K562 (cell line): ENCODE results near the gene B3GLCT. TPM values are rescaled to one million over a fixed set of nuclear protein-coding genes. Genes with fewer than 3 reads are reported as not detected.

Source experiments
- ATAC-seq: fragments of 200-7000 bp; cut with Tn5 transposase; 3 replicates; pipeline ENCODE4 v1.9.1; 2020; ENCODE audit warnings: moderate library complexity
- BruUV-seq: library from RNA; stranded (reverse); fragments of 400-500 nt; replicated peaks from 2 replicates; lab custom pipeline; 2021; lab: Mats Ljungman, UMichigan
- CTCF ChIA-PET: fragments of 300-600 bp; formaldehyde crosslinking; extraction: SDS; loops from one replicate; lab custom pipeline; 2021; ENCODE audit warnings: low intra/inter-chr PET ratio; lab: Yijun Ruan, JAX
- POLR2A ChIA-PET: fragments of 300-600, 350-650 bp; sonication (Branson Sonifier 250); formaldehyde crosslinking; extraction: SDS; loops from one replicate; lab custom pipeline; 2021; ENCODE audit warnings: antibody characterized with exemption, inconsistent platforms; lab: Yijun Ruan, JAX
- DNase-seq, 4 experiments: peaks; one replicate each; pipeline versions ENCODE4 v3.0.0 to v3.0.0-alpha.2; 2011 to 2018; ENCODE audit warnings: low spot score in 3 of 4, mixed read lengths in 3 of 4; ENCODE audit errors: extremely low read depth in 1 of 4
- FAIRE-seq: peaks from 2 replicates; lab custom pipeline; 2011; peaks lifted over from hg19 to GRCh38; lab: Jason Lieb, UNC
- H2AFZ ChIP-seq: 2 replicates; pipeline ENCODE4 v1.6.0; 2011; ENCODE audit warnings: low read depth, low read length, control low read depth, inconsistent platforms
- H3K27ac ChIP-seq: fragments of 200-600 bp; 3 replicates; pipeline ENCODE4 v1.8.0; 2011; ENCODE audit warnings: low read depth, mild to moderate bottlenecking, control low read depth, inconsistent platforms, low read length, moderate library complexity, mixed read lengths; ENCODE audit errors: extremely low read depth
- H3K27me3 ChIP-seq, 2 experiments: fragments of 300-600 bp in 1 of 2; 2 replicates in 1 of 2; 3 replicates in 1 of 2; pipeline versions ENCODE4 v1.6.0 to v1.8.0; 2011; ENCODE audit warnings: inconsistent platforms in 2 of 2, low read length in 2 of 2, mild to moderate bottlenecking in 1 of 2, mixed read lengths in 1 of 2, moderate library complexity in 1 of 2; ENCODE audit not compliant: control insufficient read depth in 2 of 2, insufficient read depth in 2 of 2
- H3K36me3 ChIP-seq: fragments of 300-600 bp; 3 replicates; pipeline ENCODE4 v1.8.0; 2011; ENCODE audit warnings: mild to moderate bottlenecking, low read length, inconsistent platforms; ENCODE audit not compliant: control insufficient read depth, insufficient read depth
- H3K4me1 ChIP-seq, 2 experiments: fragments of 200-600 bp in 1 of 2; replicated peaks in 1 of 2; 2 replicates in 1 of 2; 3 replicates in 1 of 2; pipeline versions ENCODE4 v1.5.1 to v1.8.0; 2011; ENCODE audit warnings: inconsistent platforms in 2 of 2, low read length in 2 of 2, mild to moderate bottlenecking in 1 of 2, mixed read lengths in 1 of 2, moderate library complexity in 1 of 2; ENCODE audit not compliant: control insufficient read depth in 2 of 2, insufficient read depth in 2 of 2
- H3K4me2 ChIP-seq: 2 replicates; pipeline ENCODE4 v1.6.1; 2011; ENCODE audit warnings: low read length, control low read depth, inconsistent platforms, mixed read lengths; ENCODE audit not compliant: insufficient read depth
- H3K4me3 ChIP-seq: fragments of 200-600 bp; sonication (generic), shearing (Covaris generic); 2 replicates; pipeline ENCODE4 v1.5.1; 2016; ENCODE audit warnings: control low read depth, inconsistent platforms
- H3K79me2 ChIP-seq: fragments of 200-600 bp; 3 replicates; pipeline ENCODE4 v1.8.0; 2011; ENCODE audit warnings: low read length, inconsistent platforms; ENCODE audit not compliant: control insufficient read depth, insufficient read depth
- H3K9ac ChIP-seq, 2 experiments: 2 replicates each; pipeline versions ENCODE4 v1.6.0 to v1.6.1; 2011; ENCODE audit warnings: low read depth in 2 of 2, low read length in 2 of 2, control low read depth in 1 of 2, inconsistent platforms in 1 of 2, mild to moderate bottlenecking in 1 of 2, mixed read lengths in 1 of 2; ENCODE audit not compliant: insufficient read depth in 1 of 2
- H3K9me1 ChIP-seq: one replicate; pipeline ENCODE4 v1.6.0; 2011; ENCODE audit warnings: inconsistent platforms, mild to moderate bottlenecking, low read length, moderate library complexity; ENCODE audit not compliant: control insufficient read depth, insufficient read depth
- H3K9me3 ChIP-seq: replicated peaks from 2 replicates; pipeline ENCODE4 v1.5.1; 2011; ENCODE audit warnings: low read depth, low read length, inconsistent platforms; ENCODE audit not compliant: control insufficient read depth, insufficient read depth
- H4K20me1 ChIP-seq: replicated peaks from 2 replicates; pipeline ENCODE4 v1.6.1; 2011; ENCODE audit warnings: low read length, inconsistent platforms, mixed read lengths; ENCODE audit not compliant: control insufficient read depth, insufficient read depth
- CGGBP1 ChIP-seq: fragments of 250-450 bp; sonication (Bioruptor Pico); IDR thresholded peaks from 2 replicates; pipeline ENCODE4 v1.9.0; 2021; ENCODE audit warnings: mild to moderate bottlenecking
- ELF2 ChIP-seq: fragments of 250-450 bp; sonication (Bioruptor Pico); IDR thresholded peaks from 2 replicates; pipeline ENCODE4 v1.5.0; 2021; ENCODE audit warnings: mild to moderate bottlenecking
- GATA2 ChIP-seq: sonication (generic); formaldehyde crosslinking; IDR thresholded peaks from 2 replicates; pipeline ENCODE4 v1.4.0; 2020; ENCODE audit warnings: mild to moderate bottlenecking, missing genetic modification reagents
- HDAC1 ChIP-seq, 2 experiments: fragments of 450-650 bp; IDR thresholded peaks; 2 replicates each; pipeline ENCODE4 v1.6.1; 2016 to 2017; ENCODE audit warnings: inconsistent platforms in 1 of 2, mild to moderate bottlenecking in 1 of 2, moderate library complexity in 1 of 2
- HINFP ChIP-seq: fragments of 450-650 bp; conservative IDR thresholded peaks from 2 replicates; pipeline ENCODE4 v1.6.1; 2016; ENCODE audit warnings: missing genetic modification characterization, low read depth, mild to moderate bottlenecking, control low read depth, missing compliant biosample characterization
- HNRNPH1 ChIP-seq: fragments of 200-400 bp; formaldehyde crosslinking; optimal IDR thresholded peaks from 2 replicates; pipeline ENCODE3; 2017; ENCODE audit warnings: low read depth, mild to moderate bottlenecking, low read length, moderate library complexity
- KDM1A ChIP-seq, 2 experiments: fragments of 450-650 bp; IDR thresholded peaks; 2 replicates each; pipeline ENCODE4 v1.6.1; 2016; ENCODE audit warnings: mild to moderate bottlenecking in 2 of 2
- MCM5 ChIP-seq: fragments of 450-650 bp; IDR thresholded peaks from 2 replicates; pipeline ENCODE4 v1.6.1; 2016; ENCODE audit warnings: low read depth
- RBM34 ChIP-seq: fragments of 200-400 bp; formaldehyde crosslinking; IDR thresholded peaks from 2 replicates; pipeline ENCODE4 v1.6.1; 2018; ENCODE audit warnings: low read length, borderline replicate concordance; ENCODE audit not compliant: insufficient read depth
- TCF7 ChIP-seq: sonication (generic); IDR thresholded peaks from 2 replicates; pipeline ENCODE4 v1.6.1; 2016; ENCODE audit warnings: antibody characterized with exemption, borderline replicate concordance
- ZC3H4 ChIP-seq: sonication (generic); formaldehyde crosslinking; IDR thresholded peaks from 2 replicates; pipeline ENCODE4 v1.9.0; 2021; ENCODE audit warnings: missing genetic modification reagents, borderline replicate concordance
- ZNF316 ChIP-seq: fragments of 450-650 bp; IDR thresholded peaks from 2 replicates; pipeline ENCODE4 v1.6.1; 2016
- ZNF639 ChIP-seq, 2 experiments: fragments of 200-800 bp in 1 of 2; sonication (Bioruptor generic) in 1 of 2; sonication (generic) in 1 of 2; formaldehyde crosslinking in 1 of 2; IDR thresholded peaks in 1 of 2; conservative IDR thresholded peaks in 1 of 2; 2 replicates each; pipeline versions ENCODE4 v1.5.0 to v1.6.1; 2016 to 2020; ENCODE audit warnings: missing compliant biosample characterization in 1 of 2, missing genetic modification characterization in 1 of 2, missing genetic modification reagents in 1 of 2
- WGBS: fragments of 100-300 bp; shearing (Covaris generic); methylation state at CpG from one replicate; pipeline ENCODE4 v1.1.6; 2016; ENCODE audit warnings: low coverage, mixed read lengths; ENCODE audit not compliant: insufficient coverage; ENCODE audit errors: missing lambda C conversion rate; 5-methylcytosine and 5-hydroxymethylcytosine counted together
- in situ Hi-C: fragments of 300-500 bp; cut with MboI; formaldehyde crosslinking; loops from 4 replicates; pipeline ENCODE4 v1.15.0; 2018; ENCODE audit warnings: inconsistent platforms, mixed read lengths
- intact Hi-C: fragments of 100-400 bp; cut with micrococcal nuclease; formaldehyde crosslinking; loops from 2 replicates; pipeline ENCODE4 v1.14.2; 2022
- polyA plus RNA-seq, 8 experiments: library from polyadenylated mRNA; depleted of rRNA in 4 of 8; stranded (reverse) in 5 of 8; unstranded in 3 of 8; fragments of >200 nt; fragmentation: Nextera tagmentation in 2 of 8; fragmentation: Illumina TruSeq in 1 of 8; extraction: Ambion mirVana in 2 of 8; extraction: Trizol in 1 of 8; gene quantifications; 2 replicates each; pipeline versions ENCODE4 v1.2.1 to v1.2.3, GENCODE V29; 2011 to 2014; ENCODE audit warnings: inconsistent platforms in 1 of 8, missing spikeins in 1 of 8
- total RNA-seq, 7 experiments: library from RNA; depleted of rRNA in 6 of 7; stranded (reverse); fragments of >200 nt in 6 of 7; fragmentation: Illumina TruSeq in 2 of 7; extraction: Trizol in 2 of 7; gene quantifications; 2 replicates each; pipeline versions ENCODE4 v1.2.1 to v1.2.3, GENCODE V29; 2011 to 2021; ENCODE audit warnings: low replicate concordance in 1 of 7
- TF ChIP-seq, protein P1 (sequence below): fragments of 450-650 bp; IDR thresholded peaks from 2 replicates; pipeline ENCODE4 v1.6.1; 2016; ENCODE audit warnings: antibody characterized with exemption

B3GLCT gene
- total and polyA plus RNA-seq, 9 of the 15 experiments (the other 6 are each of a cell fraction or from before 2014, with no cell fraction given), result 1.1 to 5.1 (median 2.9) TPM

DNA sequence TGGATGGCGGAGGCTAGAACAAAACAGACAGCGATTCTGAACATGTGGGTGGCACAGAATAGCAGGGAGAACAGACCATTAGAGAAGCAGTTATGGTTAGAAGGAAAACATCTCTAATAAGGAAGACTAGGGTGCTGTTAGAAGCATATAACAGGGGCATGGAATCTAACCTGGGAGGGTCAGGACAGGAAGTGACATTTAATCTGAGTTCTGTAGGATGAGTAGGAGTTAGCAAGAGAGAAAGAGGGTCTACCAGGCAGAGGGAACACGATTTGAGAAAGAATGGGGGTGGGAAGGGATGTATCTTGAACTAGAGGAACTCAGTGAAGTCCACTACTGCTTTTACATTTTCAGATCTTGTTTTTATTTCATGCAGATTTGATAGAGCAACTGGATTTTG lies 48.6 kb downstream of the B3GLCT start:
- no peak overlapping the region for H3K9ac ChIP-seq
- in situ Hi-C loops (loop anchor here (25.0 kb wide), 1 partner anchor 489 kb away; the partner anchor contains the start of gene RXFP2), intact Hi-C loops (no loop called here)
- ChIA-PET CTCF (no interaction called here), POLR2A (no interaction called here)
- BruUV-seq, result no TSS peak
- no peak overlapping the region for H3K4me3 ChIP-seq
- no peaks in the 10 kb centered on the region for H3K36me3 ChIP-seq
- no peaks in the 10 kb centered on the region for H3K9me1 ChIP-seq
- FAIRE-seq (no peak), ATAC-seq (no peak)
- WGBS, result 0% methylated on average over 1 of the region's 3 CpGs
- H3K79me2 ChIP-seq, result no peaks in the 10 kb centered on the region
- H2AFZ ChIP-seq, result no peak overlapping the region
- H3K27ac ChIP-seq, result no peak overlapping the region
- TF ChIP-seq HINFP (tag) (no peak), ZC3H4 (CRISPR knock-in tag) (no peak), HNRNPH1 (no peak), MCM5 (no peak), RBM34 (no peak), ZNF639 (CRISPR knock-in tag; conservative IDR thresholded peaks at IDR 0.05 in 1 of 2, IDR thresholded peaks at IDR 0.05 in 1 of 2) (no peak), GATA2 (CRISPR knock-in tag) (no peak), KDM1A (IDR thresholded peaks at IDR 0.05) (no peak), TCF7 (no peak), ZNF316 (no peak), CGGBP1 (CRISPR knock-in tag) (no peak), ELF2 (CRISPR knock-in tag) (no peak), HDAC1 (IDR thresholded peaks at IDR 0.05) (no peak)
- TF ChIP-seq, protein P1, sequence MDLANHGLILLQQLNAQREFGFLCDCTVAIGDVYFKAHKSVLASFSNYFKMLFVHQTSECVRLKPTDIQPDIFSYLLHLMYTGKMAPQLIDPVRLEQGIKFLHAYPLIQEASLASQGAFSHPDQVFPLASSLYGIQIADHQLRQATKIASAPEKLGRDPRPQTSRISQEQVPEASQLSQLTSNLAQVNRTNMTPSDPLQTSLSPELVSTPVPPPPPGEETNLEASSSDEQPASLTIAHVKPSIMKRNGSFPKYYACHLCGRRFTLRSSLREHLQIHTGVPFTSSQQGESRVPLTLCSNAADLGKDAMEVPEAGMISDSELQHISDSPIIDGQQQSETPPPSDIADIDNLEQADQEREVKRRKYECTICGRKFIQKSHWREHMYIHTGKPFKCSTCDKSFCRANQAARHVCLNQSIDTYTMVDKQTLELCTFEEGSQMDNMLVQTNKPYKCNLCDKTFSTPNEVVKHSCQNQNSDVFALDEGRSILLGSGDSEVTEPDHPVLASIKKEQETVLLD, result no peak
- TF ChIP-seq, all 486 proteins: peak for 0
- no peaks in the 10 kb centered on the region for H4K20me1 ChIP-seq
- H3K9me3 ChIP-seq, result no peaks in the 10 kb centered on the region
- DNase-seq, result no peak
- no peaks in the 10 kb centered on the region for H3K27me3 ChIP-seq
- no peaks in the 10 kb centered on the region for H3K4me1 ChIP-seq
- H3K4me2 ChIP-seq, result no peak overlapping the region
